Bronchial epithelial cell (primary cell): ENCODE results near the gene FIBCD1. TPM values are rescaled to one million over a fixed set of nuclear protein-coding genes. Genes with fewer than 3 reads are reported as not detected.
A peak's percentile ranks its signal among the peaks of the same experiment; 100 is the strongest.

Experiments used
- DNase-seq: peaks from one replicate; pipeline ENCODE4 v3.0.0-alpha.2; 2010; ENCODE audit warnings: low read depth
- FAIRE-seq: peaks from 2 replicates; lab custom pipeline; 2011; peaks lifted over from hg19 to GRCh38; lab: Jason Lieb, UNC
- H3K27me3 ChIP-seq: 2 replicates; pipeline ENCODE4 v1.5.1; 2011; ENCODE audit warnings: low read length; ENCODE audit not compliant: control insufficient read depth, insufficient read depth
- H3K36me3 ChIP-seq: 2 replicates; pipeline ENCODE4 v1.5.1; 2011; ENCODE audit warnings: low read length; ENCODE audit not compliant: control insufficient read depth, insufficient read depth
- H3K4me3 ChIP-seq: 2 replicates; pipeline ENCODE4 v1.5.1; 2011; ENCODE audit warnings: mild to moderate bottlenecking, low read depth, low read length, control low read depth
- CTCF ChIP-seq: IDR thresholded peaks from 2 replicates; pipeline ENCODE4 v1.5.1; 2011; ENCODE audit warnings: mild to moderate bottlenecking, moderate library complexity, low read length, control low read depth, inconsistent platforms; ENCODE audit not compliant: insufficient read depth, severe bottlenecking
- total RNA-seq: library from RNA; depleted of rRNA; stranded (reverse); fragments of >200 nt; gene quantifications from 2 replicates; pipeline ENCODE4 v1.2.1, GENCODE V29; 2014

The FIBCD1 gene
- total RNA-seq, 1 donor from 2014 or later = 0.26 TPM

GRCh38 chr9:130943777-130944176, 4.7 kb upstream of the FIBCD1 start:
- Histone ChIP-seq H3K27me3 (peaks cover 10% of the 10 kb centered on the region), H3K36me3 (no peaks in the 10 kb centered on the region), H3K4me3 (no peak overlapping the region)
- FAIRE-seq = no peak
- DNase-seq = no peak
- TF ChIP-seq CTCF = no peak

GRCh38 chr9:130943221-130943620, 4.2 kb upstream of the FIBCD1 start:
- no peaks in the 10 kb centered on the region for H3K36me3 ChIP-seq
- FAIRE-seq (no peak), DNase-seq (no peak)
- H3K4me3 ChIP-seq = no peak overlapping the region
- peaks cover 10% of the 10 kb centered on the region for H3K27me3 ChIP-seq
- no peak for TF ChIP-seq CTCF

GRCh38 chr9:130942679-130943078, 3.6 kb upstream of the FIBCD1 start:
- FAIRE-seq (no peak), DNase-seq (no peak)
- H3K36me3 ChIP-seq = no peaks in the 10 kb centered on the region
- H3K27me3 ChIP-seq = peaks cover 14% of the 10 kb centered on the region
- no peak for TF ChIP-seq CTCF
- H3K4me3 ChIP-seq = no peak overlapping the region

- Histone ChIP-seq H3K36me3 (no peaks in the 10 kb centered on the region), H3K27me3 (peaks cover 14% of the 10 kb centered on the region), H3K4me3 (no peak overlapping the region)
- DNase-seq (no peak), FAIRE-seq (no peak)
- TF ChIP-seq CTCF = no peak
These were observed 3.0 kb upstream of the FIBCD1 start for GRCh38 chr9:130942084-130942483.

- peak; percentile 97 for TF ChIP-seq CTCF
- Histone ChIP-seq H3K27me3 (peaks cover 14% of the 10 kb centered on the region), H3K36me3 (no peaks in the 10 kb centered on the region), H3K4me3 (no peak overlapping the region)
- DNase-seq (peak; percentile 83), FAIRE-seq (no peak)
These were observed 1.9 kb upstream of the FIBCD1 start for GRCh38 chr9:130940693-130941576.
